Sigmoid colon (tissue), 7 donors: ENCODE data around the gene TUT4. TPM values are rescaled to one million over a fixed set of nuclear protein-coding genes. Genes with fewer than 3 reads are reported as not detected.
A peak's percentile ranks its signal among the peaks of the same experiment; 100 is the strongest.

Source experiments
- DNase-seq: peaks from one replicate; pipeline ENCODE4 v3.0.0-alpha.2; 2019
- H3K27ac ChIP-seq, 4 donors: fragments of 200-600 bp; sonication (generic); one replicate each; pipeline ENCODE4 v1.5.1; 2016 to 2019; ENCODE audit warnings: mild to moderate bottlenecking in 1 of 4
- H3K27me3 ChIP-seq, 3 donors: fragments of 200-600 bp; sonication (generic); one replicate each; pipeline ENCODE4 v1.5.1; 2019; ENCODE audit warnings: mild to moderate bottlenecking in 1 of 3
- H3K36me3 ChIP-seq, 4 donors: fragments of 200-600 bp; sonication (generic); one replicate each; pipeline ENCODE4 v1.5.1; 2016 to 2019
- H3K4me1 ChIP-seq, 4 donors: fragments of 200-600 bp; sonication (generic); one replicate each; pipeline ENCODE4 v1.5.1; 2017 to 2019
- H3K4me3 ChIP-seq, 4 donors: fragments of 200-600 bp; sonication (generic); one replicate each; pipeline ENCODE4 v1.5.1; 2017 to 2019; ENCODE audit warnings: mild to moderate bottlenecking in 2 of 4, moderate library complexity in 1 of 4
- H3K9me3 ChIP-seq, 4 donors: fragments of 200-600 bp in 3 of 4; sonication (generic) in 3 of 4; one replicate each; pipeline versions ENCODE4 v1.5.1 to v1.6.1; 2013 to 2019
- EP300 ChIP-seq, 4 donors: sonication (generic); formaldehyde crosslinking; IDR thresholded peaks; one replicate each; pipeline ENCODE4 v1.6.1; 2017; ENCODE audit warnings: antibody characterized with exemption in 4 of 4
- POLR2A ChIP-seq, 2 donors: fragments of 450-650 bp; IDR thresholded peaks; one replicate each; pipeline ENCODE4 v1.6.1; 2016; ENCODE audit warnings: antibody characterized with exemption in 2 of 2, mild to moderate bottlenecking in 2 of 2, moderate library complexity in 2 of 2
- POLR2AphosphoS5 ChIP-seq, 4 donors: sonication (generic); formaldehyde crosslinking; IDR thresholded peaks; one replicate each; pipeline ENCODE4 v1.6.1; 2017; ENCODE audit warnings: antibody characterized with exemption in 4 of 4
- WGBS, 2 donors: extraction: QIAGEN DNeasy Blood & Tissue Kit; methylation state at CpG; one replicate each; pipeline ENCODE4 v1.1.7; 2013; 5-methylcytosine and 5-hydroxymethylcytosine counted together
- intact Hi-C: fragments of 100-400 bp; cut with DNase I; formaldehyde crosslinking; loops from one replicate; pipeline ENCODE4 v1.15.1; 2023
- polyA plus RNA-seq, 3 donors: library from polyadenylated mRNA; stranded (reverse); fragments of 200-250 nt; gene quantifications; one replicate each; pipeline ENCODE4 v1.2.3, GENCODE V29; 2013
- total RNA-seq, 4 donors: library from RNA; depleted of rRNA; stranded (reverse); fragments of >200 nt; gene quantifications; one replicate each; pipeline ENCODE4 v1.1.0, GENCODE V29; 2016
- TF ChIP-seq, protein P1 (sequence below), 4 experiments: fragments of 450-650 bp in 3 of 4; fragments of 200-600 bp in 1 of 4; IDR thresholded peaks; one replicate each; pipeline ENCODE4 v1.5.1; 2016 to 2019; ENCODE audit warnings: antibody characterized with exemption in 4 of 4, mild to moderate bottlenecking in 3 of 4, moderate library complexity in 2 of 4
- donor health status: healthy with polysubstance abuse.
- donor health status: Bipolar disorder and iron deficiency.
- donor health status: healthy.

Gene TUT4
- total RNA-seq, result 10 to 100 TPM; 50.4 to 66.9 (median 58.3) TPM
- polyA plus RNA-seq, result 10 to 100 TPM in 1 of 3 donors, 1 to 10 TPM in 2; 3.2 to 21.5 (median 9.6) TPM

GRCh38 chr1:52552505-52553361 lies at the start of gene TUT4:
TSS of gene TUT4 (minus strand) at chr1:52553092. CDS start at chr1:52526280, 26,812 bp downstream.
- intact Hi-C loops, result loop anchor here (2.0 to 5.0 kb wide), 3 partner anchors 145 to 196 kb away; partner anchors contain the start of genes COA7, ORC1 and PRPF38A
- H3K9me3 ChIP-seq, result no peaks in the 10 kb centered on the region
- 1% methylated on average over 68 of the region's 68 CpGs for WGBS, 2 donors

DNA sequence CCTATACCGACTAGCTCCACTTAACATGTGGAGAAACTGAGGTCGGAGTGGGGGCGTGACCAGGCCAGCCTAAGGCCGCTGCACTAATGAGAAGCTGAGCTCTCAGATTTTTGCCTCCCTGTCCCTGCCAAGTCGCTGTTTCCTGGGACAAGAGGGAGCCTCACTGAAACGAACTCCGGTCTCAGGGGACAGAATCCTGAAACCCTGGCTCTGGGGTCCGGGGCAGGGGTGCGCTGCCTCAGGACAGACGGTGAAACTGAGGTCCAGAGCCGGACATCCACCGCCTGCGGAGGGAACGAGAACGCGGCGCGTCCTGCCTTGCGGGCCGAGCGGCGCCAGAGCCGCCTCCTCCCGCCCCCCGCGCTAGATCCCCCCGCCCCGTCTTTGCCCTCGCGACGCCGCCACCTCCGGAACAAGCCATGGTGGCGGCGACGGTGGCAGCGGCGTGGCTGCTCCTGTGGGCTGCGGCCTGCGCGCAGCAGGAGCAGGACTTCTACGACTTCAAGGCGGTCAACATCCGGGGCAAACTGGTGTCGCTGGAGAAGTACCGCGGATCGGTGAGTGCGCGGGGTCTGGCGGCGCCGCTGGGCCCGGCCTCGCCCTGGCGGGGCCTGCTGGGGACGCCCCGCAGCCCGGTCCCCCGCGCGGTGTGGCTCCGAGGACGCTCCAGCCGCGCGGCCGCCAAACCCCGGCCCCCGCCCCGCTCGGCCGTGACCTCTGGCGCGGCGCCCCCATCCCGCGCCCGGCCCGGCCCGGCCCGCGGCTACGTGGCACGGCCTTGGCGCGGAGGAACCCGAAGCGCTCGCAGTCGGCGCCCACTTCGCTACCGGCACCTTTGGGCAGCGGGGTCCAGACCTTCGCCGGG lies 49.3 kb upstream of the TUT4 start, which contains the start of gene GPX7:
Gene GPX7 (plus strand): TSS at position 381 of the 865 bp plus-strand sequence. CDS start 39 bp downstream, at position 420.
- no peak for TF ChIP-seq EP300 (IDR thresholded peaks at IDR 0.05)
- no peak for TF ChIP-seq POLR2AphosphoS5 (IDR thresholded peaks at IDR 0.05)
- TF ChIP-seq POLR2A (IDR thresholded peaks at IDR 0.05), result no peak
- TF ChIP-seq, protein P1, sequence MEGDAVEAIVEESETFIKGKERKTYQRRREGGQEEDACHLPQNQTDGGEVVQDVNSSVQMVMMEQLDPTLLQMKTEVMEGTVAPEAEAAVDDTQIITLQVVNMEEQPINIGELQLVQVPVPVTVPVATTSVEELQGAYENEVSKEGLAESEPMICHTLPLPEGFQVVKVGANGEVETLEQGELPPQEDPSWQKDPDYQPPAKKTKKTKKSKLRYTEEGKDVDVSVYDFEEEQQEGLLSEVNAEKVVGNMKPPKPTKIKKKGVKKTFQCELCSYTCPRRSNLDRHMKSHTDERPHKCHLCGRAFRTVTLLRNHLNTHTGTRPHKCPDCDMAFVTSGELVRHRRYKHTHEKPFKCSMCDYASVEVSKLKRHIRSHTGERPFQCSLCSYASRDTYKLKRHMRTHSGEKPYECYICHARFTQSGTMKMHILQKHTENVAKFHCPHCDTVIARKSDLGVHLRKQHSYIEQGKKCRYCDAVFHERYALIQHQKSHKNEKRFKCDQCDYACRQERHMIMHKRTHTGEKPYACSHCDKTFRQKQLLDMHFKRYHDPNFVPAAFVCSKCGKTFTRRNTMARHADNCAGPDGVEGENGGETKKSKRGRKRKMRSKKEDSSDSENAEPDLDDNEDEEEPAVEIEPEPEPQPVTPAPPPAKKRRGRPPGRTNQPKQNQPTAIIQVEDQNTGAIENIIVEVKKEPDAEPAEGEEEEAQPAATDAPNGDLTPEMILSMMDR (IDR thresholded peaks at IDR 0.05), result no peak
- H3K9me3 ChIP-seq, result no peaks in the 10 kb centered on the region
- DNase-seq, result peak; percentile 70
- H3K4me3 ChIP-seq, result peak within 1 kb of the TSS; percentile 46 to 71 (median 64)
- H3K4me1 ChIP-seq, result peaks cover 0 to 33% (median 26%) of the 10 kb centered on the region in 4 donors
- H3K27me3 ChIP-seq, result no peaks in the 10 kb centered on the region
- intact Hi-C loops, result loop anchor here (2.0 to 5.0 kb wide), 2 partner anchors 47 to 200 kb away; partner anchors contain the start of genes ORC1 and PRPF38A
- peak within 1 kb of the TSS; percentile 80 to 89 (median 84) for H3K27ac ChIP-seq
- WGBS, 2 donors, result 3 to 4% methylated on average over 97 of the region's 97 CpGs
- H3K36me3 ChIP-seq, result peaks cover 0 to 11% (median under 1%) of the 10 kb centered on the region in 4 donors

More at GRCh38 chr1:52552505-52553361, at the start of gene TUT4:
- TF ChIP-seq, protein P1 (IDR thresholded peaks at IDR 0.05), result no peak
- no peak for TF ChIP-seq POLR2A (IDR thresholded peaks at IDR 0.05)
- no peak for TF ChIP-seq EP300 (IDR thresholded peaks at IDR 0.05)
- TF ChIP-seq POLR2AphosphoS5 (IDR thresholded peaks at IDR 0.05), result peak; percentile 48 to 87 (median 70)
- no peaks in the 10 kb centered on the region for H3K36me3 ChIP-seq
- peak; percentile 87 for DNase-seq
- H3K4me1 ChIP-seq, result peaks cover 0 to 33% (median 18%) of the 10 kb centered on the region in 4 donors
- H3K27ac ChIP-seq, result peak within 1 kb of the TSS; percentile 88 to 96 (median 92)
- no peaks in the 10 kb centered on the region for H3K27me3 ChIP-seq
- peak within 1 kb of the TSS; percentile 93 to 99 (median 96) for H3K4me3 ChIP-seq

GRCh38 chr1:52601519-52601918 lies 48.6 kb upstream of the TUT4 start:
- Histone ChIP-seq H3K27ac (peak overlapping the region in 3 of 4 donors; percentile 83 to 89 (median 84)), H3K4me1 (peaks cover 0 to 33% (median 26%) of the 10 kb centered on the region in 4 donors), H3K27me3 (no peaks in the 10 kb centered on the region), H3K36me3 (peaks cover 0 to 4% (median 0%) of the 10 kb centered on the region in 4 donors), H3K4me3 (peak overlapping the region in 3 of 4 donors; percentile 62 to 71 (median 65)), H3K9me3 (no peaks in the 10 kb centered on the region)
- WGBS, 2 donors, result 83 to 91% methylated on average over 3 of the region's 3 CpGs
- intact Hi-C loops, result loop anchor here (5.0 kb wide), 1 partner anchor 199 kb away; the partner anchor contains the start of genes ORC1 and PRPF38A
- no peak for DNase-seq
- TF ChIP-seq EP300 (IDR thresholded peaks at IDR 0.05) (no peak), POLR2AphosphoS5 (IDR thresholded peaks at IDR 0.05) (no peak)
- TF ChIP-seq, protein P1 (IDR thresholded peaks at IDR 0.05), result no peak

DNA sequence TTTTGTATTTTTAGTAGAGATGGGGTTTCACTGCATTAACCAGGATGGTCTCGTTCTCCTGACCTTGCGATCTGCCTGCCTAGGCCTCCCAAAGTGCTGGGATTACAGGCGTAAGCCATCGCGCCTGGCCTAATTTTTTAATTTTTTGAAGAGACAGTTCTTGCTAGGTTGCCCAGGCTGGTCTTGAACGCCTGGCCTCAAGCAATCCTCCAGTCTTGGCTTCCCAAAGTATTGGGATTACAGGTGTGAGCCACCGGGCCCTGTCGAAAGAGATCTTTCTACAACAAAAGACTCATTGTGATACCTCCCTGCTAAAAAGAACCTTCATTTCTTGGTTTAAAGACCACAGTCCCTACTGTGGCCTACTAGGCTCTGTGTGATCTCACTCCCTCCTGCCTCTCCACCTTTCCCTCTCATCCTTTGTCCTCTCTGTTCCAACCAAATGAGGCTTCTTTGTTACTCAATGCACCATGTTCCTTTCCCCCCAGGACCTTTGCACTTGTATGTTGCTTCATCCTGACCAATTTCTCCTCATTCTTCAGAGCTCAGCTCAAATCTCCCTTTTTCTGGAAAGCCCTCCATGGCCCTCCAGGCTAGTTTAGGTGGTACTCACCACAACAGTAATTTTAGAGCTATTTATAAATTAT lies 47.8 kb upstream of the TUT4 start:
- DNase-seq, result no peak
- Histone ChIP-seq H3K27ac (no peak overlapping the region), H3K9me3 (no peaks in the 10 kb centered on the region), H3K27me3 (peaks cover 0 to 1% (median 0%) of the 10 kb centered on the region in 3 donors), H3K36me3 (no peaks in the 10 kb centered on the region), H3K4me1 (peaks cover 0 to 33% (median 26%) of the 10 kb centered on the region in 4 donors), H3K4me3 (no peak overlapping the region)
- intact Hi-C loops, result loop anchor here (5.0 kb wide), 1 partner anchor 198 kb away; the partner anchor contains the start of genes ORC1 and PRPF38A
- TF ChIP-seq, protein P1 (IDR thresholded peaks at IDR 0.05), result no peak
- 96 to 97% methylated on average over 8 of the region's 8 CpGs for WGBS, 2 donors
